C4-2B (cell line): ENCODE data around the gene KCNQ1.

Experiments
- ZFX ChIP-seq: fragments of 450-650 bp; IDR thresholded peaks from 2 replicates; pipeline ENCODE4 v1.6.1; 2017
- TF ChIP-seq, protein P1 (sequence below): fragments of 450-650 bp; conservative IDR thresholded peaks from 2 replicates; pipeline ENCODE4 v1.5.1; 2017; ENCODE audit warnings: mild to moderate bottlenecking

DNA sequence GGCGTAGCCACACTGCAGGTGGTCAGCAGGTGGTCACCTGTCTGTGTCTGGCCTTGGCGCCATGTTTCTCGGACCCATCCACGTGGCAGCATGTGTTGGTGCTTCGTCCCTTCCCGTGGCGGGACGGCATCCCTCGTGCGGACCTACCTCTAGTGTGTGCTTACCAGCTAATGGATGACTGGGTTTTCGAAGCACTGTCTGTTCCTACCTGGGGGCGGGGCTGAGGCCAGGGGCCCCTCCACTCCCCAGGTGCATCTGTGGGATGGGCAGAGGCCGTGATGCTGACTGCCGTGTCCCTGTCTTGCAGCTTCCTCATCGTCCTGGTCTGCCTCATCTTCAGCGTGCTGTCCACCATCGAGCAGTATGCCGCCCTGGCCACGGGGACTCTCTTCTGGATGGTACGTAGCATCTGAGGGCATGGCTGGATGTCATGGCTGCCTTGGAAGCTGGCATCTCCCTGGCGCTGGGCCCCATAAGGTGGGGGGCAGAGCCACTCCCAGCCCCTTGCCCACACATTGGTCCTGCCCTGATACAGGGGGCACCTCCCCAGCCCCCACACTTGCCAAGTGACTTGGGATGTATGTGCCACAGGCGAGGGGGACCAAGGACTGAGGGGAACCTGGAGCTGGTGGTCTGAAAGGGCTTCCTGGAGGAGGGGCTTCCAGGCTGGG lies 82.9 kb downstream of the KCNQ1 start:
- TF ChIP-seq, protein P1, sequence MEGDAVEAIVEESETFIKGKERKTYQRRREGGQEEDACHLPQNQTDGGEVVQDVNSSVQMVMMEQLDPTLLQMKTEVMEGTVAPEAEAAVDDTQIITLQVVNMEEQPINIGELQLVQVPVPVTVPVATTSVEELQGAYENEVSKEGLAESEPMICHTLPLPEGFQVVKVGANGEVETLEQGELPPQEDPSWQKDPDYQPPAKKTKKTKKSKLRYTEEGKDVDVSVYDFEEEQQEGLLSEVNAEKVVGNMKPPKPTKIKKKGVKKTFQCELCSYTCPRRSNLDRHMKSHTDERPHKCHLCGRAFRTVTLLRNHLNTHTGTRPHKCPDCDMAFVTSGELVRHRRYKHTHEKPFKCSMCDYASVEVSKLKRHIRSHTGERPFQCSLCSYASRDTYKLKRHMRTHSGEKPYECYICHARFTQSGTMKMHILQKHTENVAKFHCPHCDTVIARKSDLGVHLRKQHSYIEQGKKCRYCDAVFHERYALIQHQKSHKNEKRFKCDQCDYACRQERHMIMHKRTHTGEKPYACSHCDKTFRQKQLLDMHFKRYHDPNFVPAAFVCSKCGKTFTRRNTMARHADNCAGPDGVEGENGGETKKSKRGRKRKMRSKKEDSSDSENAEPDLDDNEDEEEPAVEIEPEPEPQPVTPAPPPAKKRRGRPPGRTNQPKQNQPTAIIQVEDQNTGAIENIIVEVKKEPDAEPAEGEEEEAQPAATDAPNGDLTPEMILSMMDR, result no peak
- TF ChIP-seq ZFX, result no peak
